Measurements from ENCODE around the gene ADGRL2. TPM values are rescaled to one million over a fixed set of nuclear protein-coding genes. Genes with fewer than 3 reads are reported as not detected.

ADGRL2 gene
- total and polyA plus RNA-seq, 9 of the 15 experiments (the other 6 are each of a cell fraction or from before 2014, with no cell fraction given), result 0.03 to 0.15 (median 0.13) TPM; not detected in 6

DNA sequence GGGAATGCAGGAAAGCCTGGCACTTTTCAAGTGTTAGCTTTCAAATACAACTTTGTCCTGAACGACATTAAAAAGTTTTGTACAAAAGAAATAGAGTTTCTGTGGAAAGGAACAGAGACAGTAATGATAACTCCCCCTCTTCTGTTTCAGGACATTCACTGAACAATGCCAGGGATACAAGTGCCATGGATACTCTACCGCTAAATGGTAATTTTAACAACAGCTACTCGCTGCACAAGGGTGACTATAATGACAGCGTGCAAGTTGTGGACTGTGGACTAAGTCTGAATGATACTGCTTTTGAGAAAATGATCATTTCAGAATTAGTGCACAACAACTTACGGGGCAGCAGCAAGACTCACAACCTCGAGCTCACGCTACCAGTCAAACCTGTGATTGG lies 189.5 kb downstream of the ADGRL2 start:
- no peaks in the 10 kb centered on the region for H3K9me3 ChIP-seq (replicated peaks; ENCODE audit: control insufficient read depth, insufficient read depth, low read depth, low read length)
- intact Hi-C loops (cut with micrococcal nuclease), result no loop called here
- no peaks in the 10 kb centered on the region for H3K9me1 ChIP-seq (ENCODE audit: control insufficient read depth, insufficient read depth, low read length)
- in situ Hi-C loops (cut with MboI), result no loop called here
- no peak overlapping the region for H3K27ac ChIP-seq (ENCODE audit: extremely low read depth, low read depth, low read length)
- BruUV-seq (replicated peaks), result no TSS peak
- H2AFZ ChIP-seq (ENCODE audit: low read depth, low read length), result no peak overlapping the region
- ATAC-seq (no peak), FAIRE-seq (no peak), DNase-seq (ENCODE audit: extremely low read depth in 1 of 4, low spot score in 3 of 4) (no peak)
- no peak overlapping the region for H3K4me2 ChIP-seq (ENCODE audit: insufficient read depth, low read length)
- TF ChIP-seq, protein P1, sequence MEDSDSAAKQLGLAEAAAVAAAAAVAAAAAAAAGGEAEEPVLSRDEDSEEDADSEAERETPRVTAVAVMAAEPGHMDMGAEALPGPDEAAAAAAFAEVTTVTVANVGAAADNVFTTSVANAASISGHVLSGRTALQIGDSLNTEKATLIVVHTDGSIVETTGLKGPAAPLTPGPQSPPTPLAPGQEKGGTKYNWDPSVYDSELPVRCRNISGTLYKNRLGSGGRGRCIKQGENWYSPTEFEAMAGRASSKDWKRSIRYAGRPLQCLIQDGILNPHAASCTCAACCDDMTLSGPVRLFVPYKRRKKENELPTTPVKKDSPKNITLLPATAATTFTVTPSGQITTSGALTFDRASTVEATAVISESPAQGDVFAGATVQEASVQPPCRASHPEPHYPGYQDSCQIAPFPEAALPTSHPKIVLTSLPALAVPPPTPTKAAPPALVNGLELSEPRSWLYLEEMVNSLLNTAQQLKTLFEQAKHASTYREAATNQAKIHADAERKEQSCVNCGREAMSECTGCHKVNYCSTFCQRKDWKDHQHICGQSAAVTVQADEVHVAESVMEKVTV (CRISPR knock-in tag; IDR thresholded peaks at IDR 0.05), result no peak
- no peak for TF ChIP-seq ZNF561 (CRISPR knock-in tag; conservative IDR thresholded peaks at IDR 0.05)
- no peak for TF ChIP-seq NELFE (IDR thresholded peaks at IDR 0.05; ENCODE audit: insufficient read depth, insufficient read length)
- no peak for TF ChIP-seq GTF2A2 (tag; IDR thresholded peaks at IDR 0.05)
- no peak for TF ChIP-seq C11orf30 (IDR thresholded peaks at IDR 0.05; ENCODE audit: low read depth)
- no peak for TF ChIP-seq CCAR2 (IDR thresholded peaks at IDR 0.05; ENCODE audit: low read depth, low read length)
- TF ChIP-seq TCF3 (CRISPR knock-in tag; IDR thresholded peaks at IDR 0.05), result no peak
- no peak for TF ChIP-seq ZSCAN32 (CRISPR knock-in tag; IDR thresholded peaks at IDR 0.05)
- TF ChIP-seq SIX5 (IDR thresholded peaks at IDR 0.05; ENCODE audit: borderline replicate concordance in 1 of 2, insufficient read depth in 1 of 2, low read depth in 1 of 2, low read length in 2 of 2), result no peak
- no peak for TF ChIP-seq ZBTB7A (IDR thresholded peaks at IDR 0.05; ENCODE audit: borderline replicate concordance, control insufficient read depth, low read depth, low read length)
- TF ChIP-seq, protein P2, sequence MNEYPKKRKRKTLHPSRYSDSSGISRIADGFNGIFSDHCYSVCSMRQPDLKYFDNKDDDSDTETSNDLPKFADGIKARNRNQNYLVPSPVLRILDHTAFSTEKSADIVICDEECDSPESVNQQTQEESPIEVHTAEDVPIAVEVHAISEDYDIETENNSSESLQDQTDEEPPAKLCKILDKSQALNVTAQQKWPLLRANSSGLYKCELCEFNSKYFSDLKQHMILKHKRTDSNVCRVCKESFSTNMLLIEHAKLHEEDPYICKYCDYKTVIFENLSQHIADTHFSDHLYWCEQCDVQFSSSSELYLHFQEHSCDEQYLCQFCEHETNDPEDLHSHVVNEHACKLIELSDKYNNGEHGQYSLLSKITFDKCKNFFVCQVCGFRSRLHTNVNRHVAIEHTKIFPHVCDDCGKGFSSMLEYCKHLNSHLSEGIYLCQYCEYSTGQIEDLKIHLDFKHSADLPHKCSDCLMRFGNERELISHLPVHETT (CRISPR knock-in tag; conservative IDR thresholded peaks at IDR 0.05 in 1 of 2, IDR thresholded peaks at IDR 0.05 in 1 of 2), result no peak
- TF ChIP-seq, protein P3, sequence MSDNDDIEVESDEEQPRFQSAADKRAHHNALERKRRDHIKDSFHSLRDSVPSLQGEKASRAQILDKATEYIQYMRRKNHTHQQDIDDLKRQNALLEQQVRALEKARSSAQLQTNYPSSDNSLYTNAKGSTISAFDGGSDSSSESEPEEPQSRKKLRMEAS (CRISPR knock-in tag; IDR thresholded peaks at IDR 0.05), result no peak
- no peak for TF ChIP-seq HCFC1 (IDR thresholded peaks at IDR 0.05; ENCODE audit: low read depth, low read length)
- TF ChIP-seq HDAC2 (IDR thresholded peaks at IDR 0.05), result no peak
- no peak for TF ChIP-seq ZNF77 (CRISPR knock-in tag; IDR thresholded peaks at IDR 0.05)
- no peak for TF ChIP-seq SRSF9 (IDR thresholded peaks at IDR 0.05; ENCODE audit: borderline replicate concordance, low read depth, low read length)
- TF ChIP-seq, protein P4, sequence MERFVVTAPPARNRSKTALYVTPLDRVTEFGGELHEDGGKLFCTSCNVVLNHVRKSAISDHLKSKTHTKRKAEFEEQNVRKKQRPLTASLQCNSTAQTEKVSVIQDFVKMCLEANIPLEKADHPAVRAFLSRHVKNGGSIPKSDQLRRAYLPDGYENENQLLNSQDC (CRISPR knock-in tag; IDR thresholded peaks at IDR 0.05), result no peak
- POLR2A ChIA-PET, result no interaction called here
- H3K9ac ChIP-seq (ENCODE audit: insufficient read depth in 1 of 2, low read depth in 2 of 2, low read length in 2 of 2), result no peak overlapping the region
- CTCF ChIA-PET (ENCODE audit: low intra/inter-chr PET ratio), result no interaction called here
- no peaks in the 10 kb centered on the region for H3K4me1 ChIP-seq (replicated peaks in 1 of 2; ENCODE audit: control insufficient read depth in 2 of 2, insufficient read depth in 2 of 2, low read length in 2 of 2)
- H3K36me3 ChIP-seq (ENCODE audit: control insufficient read depth, insufficient read depth, low read length), result no peaks in the 10 kb centered on the region
- no peaks in the 10 kb centered on the region for H4K20me1 ChIP-seq (replicated peaks; ENCODE audit: control insufficient read depth, insufficient read depth, low read length)
- no peaks in the 10 kb centered on the region for H3K79me2 ChIP-seq (ENCODE audit: control insufficient read depth, insufficient read depth, low read length)
- H3K27me3 ChIP-seq (ENCODE audit: control insufficient read depth in 2 of 2, insufficient read depth in 2 of 2, low read length in 2 of 2), result no peaks in the 10 kb centered on the region
- WGBS (ENCODE audit: insufficient coverage, low coverage, missing lambda C conversion rate), result 4% methylated on average over 7 of the region's 7 CpGs
- no peak overlapping the region for H3K4me3 ChIP-seq
